ENCODE data around the gene POLR3GL. TPM values are rescaled to one million over a fixed set of nuclear protein-coding genes. Genes with fewer than 3 reads are reported as not detected.

Gene POLR3GL
- total and polyA plus RNA-seq, 10 of the 15 experiments (the other 5 are each of a cell fraction or from before 2014, with no cell fraction given) = 12.8 to 47.0 (median 26.6) TPM

- peak; percentile 46; the same call in 1 of the 2 replicates for TF ChIP-seq SPI1 (IDR thresholded peaks at IDR 0.05; ENCODE audit: borderline replicate concordance, insufficient read depth, low read depth, low read length)
Observed at GRCh38 chr1:145932522-145933009, 31.9 kb upstream of the POLR3GL start (continued).

GRCh38 chr1:145935708-145936107 lies 28.8 kb upstream of the POLR3GL start:
- Histone ChIP-seq H4K20me1 (ENCODE audit: control insufficient read depth, insufficient read depth) (no peaks in the 10 kb centered on the region), H3K4me2 (ENCODE audit: control insufficient read depth, insufficient read depth) (no peak overlapping the region), H3K36me3 (ENCODE audit: control insufficient read depth in 2 of 2, insufficient read depth in 2 of 2, low read length in 1 of 2) (peaks cover 0 to 7% of the 10 kb centered on the region in 2 experiments; a peak in 2 of 4 replicates), H2AFZ (ENCODE audit: control insufficient read depth, low read depth, low read length) (no peak overlapping the region), H3K27ac (ENCODE audit: control insufficient read depth, insufficient read depth) (no peak overlapping the region), H3K4me1 (ENCODE audit: control insufficient read depth, insufficient read depth, low read length) (no peaks in the 10 kb centered on the region), H3K4me3 (no peak overlapping the region), H3K9me3 (replicated peaks; ENCODE audit: control insufficient read depth, insufficient read depth, low read length) (no peaks in the 10 kb centered on the region), H3K9ac (ENCODE audit: control insufficient read depth, insufficient read depth, low read length) (no peak overlapping the region), H3K27me3 (replicated peaks in 1 of 2; ENCODE audit: control insufficient read depth in 2 of 2, insufficient read depth in 2 of 2, low read length in 1 of 2) (no peaks in the 10 kb centered on the region), H3K79me2 (ENCODE audit: control insufficient read depth, insufficient read depth, low read length) (no peaks in the 10 kb centered on the region)
- SMC1A ChIA-PET (ENCODE audit: uncharacterized antibody, unreplicated experiment) = interaction anchor here (1.2 to 3.6 kb wide), 2 partner anchors 23 to 32 kb away, joined by 3 to 9 read pairs; partner anchors contain the start of gene LIX1L
- TF ChIP-seq BHLHE40 (IDR thresholded peaks at IDR 0.05; ENCODE audit: borderline replicate concordance in 1 of 2, low read depth in 2 of 2, low read length in 1 of 2) = no peak
- no peak for TF ChIP-seq CTCF (IDR thresholded peaks at IDR 0.05 in 2 of 3, conservative IDR thresholded peaks at IDR 0.05 in 1 of 3; ENCODE audit: control insufficient read depth in 2 of 3, extremely low read depth in 1 of 3, insufficient read depth in 1 of 3, low read depth in 3 of 3, low read length in 3 of 3)
- no peak for TF ChIP-seq CEBPB (IDR thresholded peaks at IDR 0.05; ENCODE audit: borderline replicate concordance in 1 of 2, low read depth in 2 of 2, low read length in 2 of 2)
- TF ChIP-seq, protein P1, sequence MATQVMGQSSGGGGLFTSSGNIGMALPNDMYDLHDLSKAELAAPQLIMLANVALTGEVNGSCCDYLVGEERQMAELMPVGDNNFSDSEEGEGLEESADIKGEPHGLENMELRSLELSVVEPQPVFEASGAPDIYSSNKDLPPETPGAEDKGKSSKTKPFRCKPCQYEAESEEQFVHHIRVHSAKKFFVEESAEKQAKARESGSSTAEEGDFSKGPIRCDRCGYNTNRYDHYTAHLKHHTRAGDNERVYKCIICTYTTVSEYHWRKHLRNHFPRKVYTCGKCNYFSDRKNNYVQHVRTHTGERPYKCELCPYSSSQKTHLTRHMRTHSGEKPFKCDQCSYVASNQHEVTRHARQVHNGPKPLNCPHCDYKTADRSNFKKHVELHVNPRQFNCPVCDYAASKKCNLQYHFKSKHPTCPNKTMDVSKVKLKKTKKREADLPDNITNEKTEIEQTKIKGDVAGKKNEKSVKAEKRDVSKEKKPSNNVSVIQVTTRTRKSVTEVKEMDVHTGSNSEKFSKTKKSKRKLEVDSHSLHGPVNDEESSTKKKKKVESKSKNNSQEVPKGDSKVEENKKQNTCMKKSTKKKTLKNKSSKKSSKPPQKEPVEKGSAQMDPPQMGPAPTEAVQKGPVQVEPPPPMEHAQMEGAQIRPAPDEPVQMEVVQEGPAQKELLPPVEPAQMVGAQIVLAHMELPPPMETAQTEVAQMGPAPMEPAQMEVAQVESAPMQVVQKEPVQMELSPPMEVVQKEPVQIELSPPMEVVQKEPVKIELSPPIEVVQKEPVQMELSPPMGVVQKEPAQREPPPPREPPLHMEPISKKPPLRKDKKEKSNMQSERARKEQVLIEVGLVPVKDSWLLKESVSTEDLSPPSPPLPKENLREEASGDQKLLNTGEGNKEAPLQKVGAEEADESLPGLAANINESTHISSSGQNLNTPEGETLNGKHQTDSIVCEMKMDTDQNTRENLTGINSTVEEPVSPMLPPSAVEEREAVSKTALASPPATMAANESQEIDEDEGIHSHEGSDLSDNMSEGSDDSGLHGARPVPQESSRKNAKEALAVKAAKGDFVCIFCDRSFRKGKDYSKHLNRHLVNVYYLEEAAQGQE (IDR thresholded peaks at IDR 0.05; ENCODE audit: low read depth, low read length) = no peak
- TF ChIP-seq E2F4 (IDR thresholded peaks at IDR 0.05; ENCODE audit: low read depth, low read length) = no peak
- TF ChIP-seq WRNIP1 (IDR thresholded peaks at IDR 0.05; ENCODE audit: borderline replicate concordance, low read depth, low read length) = no peak
- no peak for TF ChIP-seq DPF2 (IDR thresholded peaks at IDR 0.05)
- no peak for TF ChIP-seq RUNX3 (IDR thresholded peaks at IDR 0.05; ENCODE audit: low read length)
- no peak for TF ChIP-seq RCOR1 (conservative IDR thresholded peaks at IDR 0.05; ENCODE audit: low read depth, low read length)
- TF ChIP-seq POU2F2 (IDR thresholded peaks at IDR 0.05; ENCODE audit: borderline replicate concordance, low read depth, low read length) = no peak
- FAIRE-seq = no peak
- CTCF ChIA-PET = interaction anchor here (0.6 kb wide), 1 partner anchor 97 kb away, joined by 3 read pairs; no protein-coding TSS in a partner anchor
- BruUV-seq (replicated peaks) = no TSS peak
- no peak for DNase-seq (ENCODE audit: low read depth, low spot score)
- intact Hi-C loops (cut with micrococcal nuclease; ENCODE audit: unreplicated experiment) = no loop called here
- POLR2A ChIA-PET = interaction anchor here (0.6 kb wide), 1 partner anchor 8 kb away, joined by 3 read pairs; no protein-coding TSS in a partner anchor
- RAD21 ChIA-PET (ENCODE audit: unreplicated experiment) = no interaction called here
- ATAC-seq = no peak
- in situ Hi-C loops (cut with MboI) = no loop called here

Data from GM12878 (cell line).